Transverse colon (tissue), 4 donors: ENCODE measurements around the gene PML.

Experiments used
- EP300 ChIP-seq: sonication (generic); formaldehyde crosslinking; IDR thresholded peaks from one replicate; pipeline ENCODE4 v1.6.1; 2017; ENCODE audit warnings: antibody characterized with exemption, low read depth
- POLR2A ChIP-seq: fragments of 450-650 bp; IDR thresholded peaks from one replicate; pipeline ENCODE4 v1.6.1; 2016; ENCODE audit warnings: antibody characterized with exemption, mild to moderate bottlenecking, moderate library complexity
- POLR2AphosphoS5 ChIP-seq, 3 donors: sonication (generic); formaldehyde crosslinking; IDR thresholded peaks; one replicate each; pipeline ENCODE4 v1.6.1; 2016; ENCODE audit warnings: antibody characterized with exemption in 3 of 3
- TF ChIP-seq, protein P1 (sequence below), 5 experiments: fragments of 200-600 bp in 3 of 5; fragments of 450-650 bp in 2 of 5; sonication (generic) in 3 of 5; IDR thresholded peaks; 1 replicate in 2 of 5; 2 replicates in 3 of 5; pipeline ENCODE4 v1.5.1; 2016 to 2017; ENCODE audit warnings: antibody characterized with exemption in 5 of 5, inconsistent platforms in 3 of 5, mild to moderate bottlenecking in 2 of 5, moderate library complexity in 1 of 5

GRCh38 chr15:74034206-74034755 lies 39.8 kb downstream of the PML start:
- TF ChIP-seq POLR2A (no peak), EP300 (no peak), POLR2AphosphoS5 (IDR thresholded peaks at IDR 0.05) (no peak)
- TF ChIP-seq, protein P1, sequence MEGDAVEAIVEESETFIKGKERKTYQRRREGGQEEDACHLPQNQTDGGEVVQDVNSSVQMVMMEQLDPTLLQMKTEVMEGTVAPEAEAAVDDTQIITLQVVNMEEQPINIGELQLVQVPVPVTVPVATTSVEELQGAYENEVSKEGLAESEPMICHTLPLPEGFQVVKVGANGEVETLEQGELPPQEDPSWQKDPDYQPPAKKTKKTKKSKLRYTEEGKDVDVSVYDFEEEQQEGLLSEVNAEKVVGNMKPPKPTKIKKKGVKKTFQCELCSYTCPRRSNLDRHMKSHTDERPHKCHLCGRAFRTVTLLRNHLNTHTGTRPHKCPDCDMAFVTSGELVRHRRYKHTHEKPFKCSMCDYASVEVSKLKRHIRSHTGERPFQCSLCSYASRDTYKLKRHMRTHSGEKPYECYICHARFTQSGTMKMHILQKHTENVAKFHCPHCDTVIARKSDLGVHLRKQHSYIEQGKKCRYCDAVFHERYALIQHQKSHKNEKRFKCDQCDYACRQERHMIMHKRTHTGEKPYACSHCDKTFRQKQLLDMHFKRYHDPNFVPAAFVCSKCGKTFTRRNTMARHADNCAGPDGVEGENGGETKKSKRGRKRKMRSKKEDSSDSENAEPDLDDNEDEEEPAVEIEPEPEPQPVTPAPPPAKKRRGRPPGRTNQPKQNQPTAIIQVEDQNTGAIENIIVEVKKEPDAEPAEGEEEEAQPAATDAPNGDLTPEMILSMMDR (IDR thresholded peaks at IDR 0.05) = no peak
